OCI-LY7 (cell line): ENCODE results near the gene DZIP1L.

Source experiments
- CTCF ChIP-seq: fragments of 200-600 bp; sonication (generic); conservative IDR thresholded peaks from 2 replicates; pipeline ENCODE4 v1.5.1; 2014; ENCODE audit warnings: mild to moderate bottlenecking, antibody characterized with exemption, low read length, moderate library complexity, mixed read lengths
- EZH2phosphoT487 ChIP-seq: fragments of 200-600 bp; sonication (generic); IDR thresholded peaks from 2 replicates; pipeline ENCODE4 v1.6.1; 2018; ENCODE audit warnings: low read depth, borderline replicate concordance, mild to moderate bottlenecking, mixed run types, antibody characterized with exemption, low read length, moderate library complexity, mixed read lengths

GRCh38 chr3:138118612-138119422 lies 3.4 kb upstream of the DZIP1L start:
- TF ChIP-seq CTCF (peak; percentile 84), EZH2phosphoT487 (no peak)
